Spleen (tissue), 7 donors: ENCODE results near the gene SAFB.

Experiments used
- POLR2A ChIP-seq, 3 donors: fragments of 450-650 bp; IDR thresholded peaks; one replicate each; pipeline ENCODE4 v1.5.1; 2017; ENCODE audit warnings: antibody characterized with exemption in 3 of 3, mild to moderate bottlenecking in 1 of 3
- POLR2AphosphoS5 ChIP-seq, 3 donors: sonication (generic); formaldehyde crosslinking; IDR thresholded peaks; one replicate each; pipeline ENCODE4 v1.5.1; 2017; ENCODE audit warnings: antibody characterized with exemption in 3 of 3
- TF ChIP-seq, protein P1 (sequence below), 11 experiments: fragments of 200-600 bp in 7 of 11; fragments of 450-650 bp in 4 of 11; sonication (generic) in 4 of 11; IDR thresholded peaks in 8 of 11; conservative IDR thresholded peaks in 3 of 11; 1 replicate in 7 of 11; 2 replicates in 4 of 11; pipeline versions ENCODE4 v1.4.0 to v1.8.0; 2016 to 2021; ENCODE audit warnings: antibody characterized with exemption in 11 of 11, inconsistent platforms in 4 of 11, mild to moderate bottlenecking in 1 of 11
- donor health status: DM: no; HTN: no; CAD: no; lungs with moderate emphysema.
- donor health status: DM: no; HTN: no; CAD: no.
- donor health status: DM: no; HTN: no; CAD: no.

DNA sequence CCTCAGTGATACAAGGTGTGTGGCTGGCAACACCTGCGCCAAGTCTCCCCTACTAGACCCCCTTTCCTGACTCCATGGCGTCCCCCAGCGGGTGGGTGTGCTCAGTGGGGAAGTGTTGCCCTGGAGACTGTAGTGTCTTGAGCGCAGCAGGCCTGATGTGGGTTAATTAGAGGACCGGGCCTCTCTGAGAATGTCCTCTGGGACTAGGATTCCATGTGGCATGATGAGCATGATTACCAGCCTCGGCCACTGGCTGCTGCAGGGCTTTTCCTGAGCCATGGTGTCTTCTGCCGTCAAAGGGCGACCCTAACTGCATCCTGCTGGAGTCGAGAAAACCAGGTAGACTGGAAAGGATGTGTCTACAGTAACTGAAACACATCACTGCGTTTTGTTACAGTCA, 29.4 kb downstream of the SAFB start:
- TF ChIP-seq, protein P1, sequence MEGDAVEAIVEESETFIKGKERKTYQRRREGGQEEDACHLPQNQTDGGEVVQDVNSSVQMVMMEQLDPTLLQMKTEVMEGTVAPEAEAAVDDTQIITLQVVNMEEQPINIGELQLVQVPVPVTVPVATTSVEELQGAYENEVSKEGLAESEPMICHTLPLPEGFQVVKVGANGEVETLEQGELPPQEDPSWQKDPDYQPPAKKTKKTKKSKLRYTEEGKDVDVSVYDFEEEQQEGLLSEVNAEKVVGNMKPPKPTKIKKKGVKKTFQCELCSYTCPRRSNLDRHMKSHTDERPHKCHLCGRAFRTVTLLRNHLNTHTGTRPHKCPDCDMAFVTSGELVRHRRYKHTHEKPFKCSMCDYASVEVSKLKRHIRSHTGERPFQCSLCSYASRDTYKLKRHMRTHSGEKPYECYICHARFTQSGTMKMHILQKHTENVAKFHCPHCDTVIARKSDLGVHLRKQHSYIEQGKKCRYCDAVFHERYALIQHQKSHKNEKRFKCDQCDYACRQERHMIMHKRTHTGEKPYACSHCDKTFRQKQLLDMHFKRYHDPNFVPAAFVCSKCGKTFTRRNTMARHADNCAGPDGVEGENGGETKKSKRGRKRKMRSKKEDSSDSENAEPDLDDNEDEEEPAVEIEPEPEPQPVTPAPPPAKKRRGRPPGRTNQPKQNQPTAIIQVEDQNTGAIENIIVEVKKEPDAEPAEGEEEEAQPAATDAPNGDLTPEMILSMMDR (IDR thresholded peaks at IDR 0.05 in 8 of 11, conservative IDR thresholded peaks at IDR 0.05 in 3 of 11): no peak
- TF ChIP-seq POLR2A (IDR thresholded peaks at IDR 0.05) (no peak), POLR2AphosphoS5 (IDR thresholded peaks at IDR 0.05) (no peak)
